GM23338 (cell line): ENCODE measurements around the gene ERICH3. TPM values are rescaled to one million over a fixed set of nuclear protein-coding genes. Genes with fewer than 3 reads are reported as not detected.

Experiments
- ATAC-seq: fragments of 200-7000 bp; cut with Tn5 transposase; 3 replicates; pipeline ENCODE4 v1.9.1; 2020
- DNase-seq: peaks from one replicate; pipeline ENCODE4 v3.0.0-alpha.2; 2015; ENCODE audit warnings: low spot score
- H2AFZ ChIP-seq: fragments of 200-600 bp; sonication (generic); 2 replicates; pipeline ENCODE4 v1.8.0; 2016; ENCODE audit warnings: antibody characterized with exemption, mild to moderate bottlenecking, moderate library complexity
- H3F3A ChIP-seq: fragments of 200-600 bp; sonication (generic); replicated peaks from 2 replicates; pipeline ENCODE4 v1.8.0; 2017; ENCODE audit warnings: antibody characterized with exemption, mixed run types, low read depth
- H3K27ac ChIP-seq: fragments of 200-600 bp; sonication (generic); 2 replicates; pipeline ENCODE4 v1.6.1; 2016; ENCODE audit warnings: low read depth
- H3K27me3 ChIP-seq: fragments of 200-600 bp; sonication (generic); 2 replicates; pipeline ENCODE4 v1.8.0; 2016; ENCODE audit warnings: mild to moderate bottlenecking, mixed run types, moderate library complexity; ENCODE audit not compliant: insufficient read depth
- H3K36me3 ChIP-seq: fragments of 200-600 bp; sonication (generic); 2 replicates; pipeline ENCODE4 v1.8.0; 2016; ENCODE audit warnings: mild to moderate bottlenecking; ENCODE audit not compliant: insufficient read depth
- H3K4me1 ChIP-seq: fragments of 200-600 bp; sonication (generic); 2 replicates; pipeline ENCODE4 v1.8.0; 2016; ENCODE audit warnings: mild to moderate bottlenecking, moderate library complexity; ENCODE audit not compliant: insufficient read depth
- H3K4me2 ChIP-seq: fragments of 200-600 bp; sonication (generic); 2 replicates; pipeline ENCODE4 v1.7.1; 2017; ENCODE audit warnings: mixed run types
- H3K4me3 ChIP-seq: fragments of 200-600 bp; sonication (generic); 2 replicates; pipeline ENCODE4 v1.6.1; 2016; ENCODE audit warnings: mixed run types
- H3K79me2 ChIP-seq: fragments of 200-600 bp; sonication (generic); replicated peaks from 2 replicates; pipeline ENCODE4 v1.8.0; 2017; ENCODE audit warnings: mild to moderate bottlenecking; ENCODE audit not compliant: insufficient read depth
- H3K9me2 ChIP-seq: fragments of 200-600 bp; sonication (generic); 2 replicates; pipeline ENCODE4 v1.8.0; 2017; ENCODE audit not compliant: insufficient read depth
- H4K20me1 ChIP-seq: fragments of 200-600 bp; sonication (generic); replicated peaks from 2 replicates; pipeline ENCODE4 v1.8.0; 2017; ENCODE audit warnings: mild to moderate bottlenecking; ENCODE audit not compliant: insufficient read depth
- H3K27ac Mint-ChIP-seq: 2 replicates; pipeline ENCODE4 v1.8.0; 2020; ENCODE audit warnings: inconsistent platforms, mild to moderate bottlenecking, moderate library complexity, mixed read lengths
- H3K27me3 Mint-ChIP-seq: 3 replicates; pipeline ENCODE4 v1.8.0; 2022; ENCODE audit warnings: low read depth, mild to moderate bottlenecking, moderate library complexity, mixed read lengths, inconsistent platforms; ENCODE audit not compliant: insufficient read depth, poor library complexity
- H3K36me3 Mint-ChIP-seq: 3 replicates; pipeline ENCODE4 v1.8.0; 2021; ENCODE audit warnings: low read depth, mild to moderate bottlenecking, inconsistent platforms, moderate library complexity, mixed read lengths
- H3K4me1 Mint-ChIP-seq: 3 replicates; pipeline ENCODE4 v1.8.0; 2020; ENCODE audit warnings: mild to moderate bottlenecking, inconsistent platforms, mixed read lengths
- H3K4me3 Mint-ChIP-seq: 3 replicates; pipeline ENCODE4 v1.8.0; 2021; ENCODE audit warnings: moderate library complexity, mild to moderate bottlenecking, inconsistent platforms, mixed read lengths
- H3K9me3 Mint-ChIP-seq: 3 replicates; pipeline ENCODE4 v1.8.0; 2020; ENCODE audit warnings: moderate library complexity, mild to moderate bottlenecking, inconsistent platforms, mixed read lengths
- CREB1 ChIP-seq: fragments of 250-450 bp; sonication (Bioruptor Pico); IDR thresholded peaks from 2 replicates; pipeline ENCODE4 v1.5.0; 2020; ENCODE audit warnings: low read depth, mild to moderate bottlenecking, moderate library complexity
- JUNB ChIP-seq: IDR thresholded peaks from one replicate; pipeline ENCODE4 v1.6.1; 2016; ENCODE audit warnings: antibody characterized with exemption; ENCODE audit not compliant: unreplicated experiment
- POLR2AphosphoS5 ChIP-seq: IDR thresholded peaks from 2 replicates; pipeline ENCODE4 v1.6.1; 2016; ENCODE audit warnings: antibody characterized with exemption, low read depth
- STAT1 ChIP-seq: IDR thresholded peaks from one replicate; pipeline ENCODE4 v1.6.1; 2016; ENCODE audit warnings: antibody characterized with exemption; ENCODE audit not compliant: unreplicated experiment
- ZNF114 ChIP-seq: fragments of 250-450 bp; sonication (Bioruptor Pico); IDR thresholded peaks from 2 replicates; pipeline ENCODE4 v1.5.0; 2020; ENCODE audit warnings: mild to moderate bottlenecking, moderate library complexity
- ZNF462 ChIP-seq: fragments of 250-450 bp; sonication (Bioruptor Pico); IDR thresholded peaks from 2 replicates; pipeline ENCODE4 v1.5.0; 2020; ENCODE audit warnings: mild to moderate bottlenecking, moderate library complexity
- polyA plus RNA-seq: library from polyadenylated mRNA; unstranded; fragments of >200 nt; fragmentation: Nextera tagmentation; extraction: Ambion mirVana; gene quantifications from 2 replicates; pipeline ENCODE4 v1.2.1, GENCODE V29; 2016
- total RNA-seq: library from RNA; depleted of rRNA; stranded (reverse); fragments of >200 nt; shearing (Covaris generic); gene quantifications from 2 replicates; pipeline ENCODE4 v1.2.3, GENCODE V29; 2014
- TF ChIP-seq, protein P1 (sequence below): IDR thresholded peaks from 2 replicates; pipeline ENCODE4 v1.6.1; 2016; ENCODE audit warnings: antibody characterized with exemption
- TF ChIP-seq, protein P2 (sequence below), 2 experiments: fragments of 200-600 bp in 1 of 2; sonication (generic) in 1 of 2; conservative IDR thresholded peaks; 2 replicates each; pipeline versions ENCODE4 v1.5.1 to v1.6.1; 2016 to 2017; ENCODE audit warnings: antibody characterized with exemption in 2 of 2, low read depth in 2 of 2, mild to moderate bottlenecking in 2 of 2, moderate library complexity in 1 of 2
- TF ChIP-seq, protein P3 (sequence below): IDR thresholded peaks from one replicate; pipeline ENCODE4 v1.6.1; 2018; ENCODE audit warnings: antibody characterized with exemption; ENCODE audit not compliant: unreplicated experiment

Gene ERICH3
- total and polyA plus RNA-seq, 2 experiments from 2014 or later: not detected

GRCh38 chr1:74693473-74693872 lies 19.9 kb upstream of the ERICH3 start:
- no peaks in the 10 kb centered on the region for H3K9me3 Mint-ChIP-seq
- Histone ChIP-seq H3K9me2 (no peaks in the 10 kb centered on the region), H3K36me3 (no peaks in the 10 kb centered on the region), H3K27me3 (no peaks in the 10 kb centered on the region), H3K4me3 (no peak overlapping the region), H3K4me2 (no peak overlapping the region), H3F3A (no peaks in the 10 kb centered on the region), H3K27ac (no peak overlapping the region), H2AFZ (no peak overlapping the region), H4K20me1 (no peaks in the 10 kb centered on the region), H3K79me2 (no peaks in the 10 kb centered on the region), H3K4me1 (no peaks in the 10 kb centered on the region)
- no peaks in the 10 kb centered on the region for H3K36me3 Mint-ChIP-seq
- TF ChIP-seq, protein P1, sequence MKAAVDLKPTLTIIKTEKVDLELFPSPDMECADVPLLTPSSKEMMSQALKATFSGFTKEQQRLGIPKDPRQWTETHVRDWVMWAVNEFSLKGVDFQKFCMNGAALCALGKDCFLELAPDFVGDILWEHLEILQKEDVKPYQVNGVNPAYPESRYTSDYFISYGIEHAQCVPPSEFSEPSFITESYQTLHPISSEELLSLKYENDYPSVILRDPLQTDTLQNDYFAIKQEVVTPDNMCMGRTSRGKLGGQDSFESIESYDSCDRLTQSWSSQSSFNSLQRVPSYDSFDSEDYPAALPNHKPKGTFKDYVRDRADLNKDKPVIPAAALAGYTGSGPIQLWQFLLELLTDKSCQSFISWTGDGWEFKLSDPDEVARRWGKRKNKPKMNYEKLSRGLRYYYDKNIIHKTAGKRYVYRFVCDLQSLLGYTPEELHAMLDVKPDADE: no peak
- no peak for TF ChIP-seq ZNF114
- no peak for TF ChIP-seq CREB1 (CRISPR knock-in tag)
- TF ChIP-seq POLR2AphosphoS5: no peak
- TF ChIP-seq, protein P2, sequence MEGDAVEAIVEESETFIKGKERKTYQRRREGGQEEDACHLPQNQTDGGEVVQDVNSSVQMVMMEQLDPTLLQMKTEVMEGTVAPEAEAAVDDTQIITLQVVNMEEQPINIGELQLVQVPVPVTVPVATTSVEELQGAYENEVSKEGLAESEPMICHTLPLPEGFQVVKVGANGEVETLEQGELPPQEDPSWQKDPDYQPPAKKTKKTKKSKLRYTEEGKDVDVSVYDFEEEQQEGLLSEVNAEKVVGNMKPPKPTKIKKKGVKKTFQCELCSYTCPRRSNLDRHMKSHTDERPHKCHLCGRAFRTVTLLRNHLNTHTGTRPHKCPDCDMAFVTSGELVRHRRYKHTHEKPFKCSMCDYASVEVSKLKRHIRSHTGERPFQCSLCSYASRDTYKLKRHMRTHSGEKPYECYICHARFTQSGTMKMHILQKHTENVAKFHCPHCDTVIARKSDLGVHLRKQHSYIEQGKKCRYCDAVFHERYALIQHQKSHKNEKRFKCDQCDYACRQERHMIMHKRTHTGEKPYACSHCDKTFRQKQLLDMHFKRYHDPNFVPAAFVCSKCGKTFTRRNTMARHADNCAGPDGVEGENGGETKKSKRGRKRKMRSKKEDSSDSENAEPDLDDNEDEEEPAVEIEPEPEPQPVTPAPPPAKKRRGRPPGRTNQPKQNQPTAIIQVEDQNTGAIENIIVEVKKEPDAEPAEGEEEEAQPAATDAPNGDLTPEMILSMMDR (conservative IDR thresholded peaks at IDR 0.05; ENCODE audit: low read depth in 2 of 2): no peak
- TF ChIP-seq STAT1: no peak
- H3K27ac Mint-ChIP-seq: no peak overlapping the region
- no peaks in the 10 kb centered on the region for H3K27me3 Mint-ChIP-seq
- no peak overlapping the region for H3K4me3 Mint-ChIP-seq
- no peak for DNase-seq
- ATAC-seq: no peak
- peaks cover 9% of the 10 kb centered on the region for H3K4me1 Mint-ChIP-seq

DNA sequence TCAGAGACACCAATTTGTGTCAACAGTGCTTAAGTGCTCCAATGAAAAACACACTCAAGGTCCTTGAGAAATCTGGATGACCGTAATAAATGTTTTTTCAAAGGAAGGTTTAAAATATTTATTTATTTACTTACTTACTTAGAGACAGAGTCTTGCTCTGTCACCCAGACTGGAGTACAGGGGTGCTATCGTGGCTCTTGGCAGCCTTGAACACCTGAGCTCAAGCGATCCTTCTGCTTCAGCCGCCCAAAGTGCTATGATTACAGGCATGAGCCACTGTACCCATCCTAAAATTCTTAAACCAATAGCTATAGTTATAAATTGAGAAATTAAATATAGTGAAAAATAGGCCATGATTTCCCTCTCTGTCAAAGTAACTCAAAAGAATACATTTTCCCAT lies 17.3 kb upstream of the ERICH3 start:
- Mint-ChIP-seq H3K9me3 (no peaks in the 10 kb centered on the region), H3K4me1 (peaks cover 9% of the 10 kb centered on the region), H3K27me3 (no peaks in the 10 kb centered on the region), H3K4me3 (no peak overlapping the region), H3K36me3 (no peaks in the 10 kb centered on the region), H3K27ac (no peak overlapping the region)
- no peaks in the 10 kb centered on the region for H4K20me1 ChIP-seq
- H3K4me1 ChIP-seq: no peaks in the 10 kb centered on the region
- H2AFZ ChIP-seq: no peak overlapping the region; the same call in 1 of the 2 replicates
- no peaks in the 10 kb centered on the region for H3K9me2 ChIP-seq
- H3K4me2 ChIP-seq: no peak overlapping the region
- H3K79me2 ChIP-seq: no peaks in the 10 kb centered on the region
- no peaks in the 10 kb centered on the region for H3F3A ChIP-seq
- DNase-seq: no peak
- no peak for ATAC-seq
- no peaks in the 10 kb centered on the region for H3K27me3 ChIP-seq
- H3K27ac ChIP-seq: no peak overlapping the region
- H3K36me3 ChIP-seq: no peaks in the 10 kb centered on the region
- no peak overlapping the region for H3K4me3 ChIP-seq
- TF ChIP-seq STAT1 (no peak), JUNB (no peak), POLR2AphosphoS5 (no peak), ZNF462 (no peak), ZNF114 (no peak)
- TF ChIP-seq, protein P3, sequence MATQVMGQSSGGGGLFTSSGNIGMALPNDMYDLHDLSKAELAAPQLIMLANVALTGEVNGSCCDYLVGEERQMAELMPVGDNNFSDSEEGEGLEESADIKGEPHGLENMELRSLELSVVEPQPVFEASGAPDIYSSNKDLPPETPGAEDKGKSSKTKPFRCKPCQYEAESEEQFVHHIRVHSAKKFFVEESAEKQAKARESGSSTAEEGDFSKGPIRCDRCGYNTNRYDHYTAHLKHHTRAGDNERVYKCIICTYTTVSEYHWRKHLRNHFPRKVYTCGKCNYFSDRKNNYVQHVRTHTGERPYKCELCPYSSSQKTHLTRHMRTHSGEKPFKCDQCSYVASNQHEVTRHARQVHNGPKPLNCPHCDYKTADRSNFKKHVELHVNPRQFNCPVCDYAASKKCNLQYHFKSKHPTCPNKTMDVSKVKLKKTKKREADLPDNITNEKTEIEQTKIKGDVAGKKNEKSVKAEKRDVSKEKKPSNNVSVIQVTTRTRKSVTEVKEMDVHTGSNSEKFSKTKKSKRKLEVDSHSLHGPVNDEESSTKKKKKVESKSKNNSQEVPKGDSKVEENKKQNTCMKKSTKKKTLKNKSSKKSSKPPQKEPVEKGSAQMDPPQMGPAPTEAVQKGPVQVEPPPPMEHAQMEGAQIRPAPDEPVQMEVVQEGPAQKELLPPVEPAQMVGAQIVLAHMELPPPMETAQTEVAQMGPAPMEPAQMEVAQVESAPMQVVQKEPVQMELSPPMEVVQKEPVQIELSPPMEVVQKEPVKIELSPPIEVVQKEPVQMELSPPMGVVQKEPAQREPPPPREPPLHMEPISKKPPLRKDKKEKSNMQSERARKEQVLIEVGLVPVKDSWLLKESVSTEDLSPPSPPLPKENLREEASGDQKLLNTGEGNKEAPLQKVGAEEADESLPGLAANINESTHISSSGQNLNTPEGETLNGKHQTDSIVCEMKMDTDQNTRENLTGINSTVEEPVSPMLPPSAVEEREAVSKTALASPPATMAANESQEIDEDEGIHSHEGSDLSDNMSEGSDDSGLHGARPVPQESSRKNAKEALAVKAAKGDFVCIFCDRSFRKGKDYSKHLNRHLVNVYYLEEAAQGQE: no peak
